HG03108 (cell line): ENCODE measurements around the gene GRK3.

Experiments
- ATAC-seq: cut with Tn5 transposase; IDR thresholded peaks from one replicate; pipeline ENCODE4 v1.9.1; 2021; ENCODE audit warnings: moderate library complexity; ENCODE audit not compliant: unreplicated experiment

The GRK3 gene

GRCh38 chr22:25777870-25778269, 213.4 kb downstream of the GRK3 start:
- ATAC-seq: no peak
